T-helper 1 cell treated with Interleukin-12 subunit alpha and Interleukin-12 subunit beta and Interleukin-4 antibody, amounts not matched to agents 30 μg/mL and 1 μg/mL, for 36 hours (primary cell): ENCODE measurements around the gene FBXW8.

ENCODE experiments used
- H3K27ac Mint-ChIP-seq: one replicate; pipeline ENCODE4 v1.8.0; 2021; ENCODE audit warnings: mild to moderate bottlenecking, mixed read lengths
- H3K27me3 Mint-ChIP-seq: one replicate; pipeline ENCODE4 v1.8.0; 2021; ENCODE audit warnings: low read depth, mixed read lengths
- H3K36me3 Mint-ChIP-seq: one replicate; pipeline ENCODE4 v1.8.0; 2021; ENCODE audit warnings: low read depth, mixed read lengths
- H3K4me1 Mint-ChIP-seq: one replicate; pipeline ENCODE4 v1.8.0; 2021; ENCODE audit warnings: low read depth, mixed read lengths
- H3K4me3 Mint-ChIP-seq: one replicate; pipeline ENCODE4 v1.8.0; 2021; ENCODE audit warnings: mild to moderate bottlenecking, moderate library complexity, mixed read lengths
- H3K9me3 Mint-ChIP-seq: one replicate; pipeline ENCODE4 v1.8.0; 2021; ENCODE audit warnings: mixed read lengths

The FBXW8 gene

GRCh38 chr12:117032593-117033381 lies 122.0 kb downstream of the FBXW8 start:
- Mint-ChIP-seq H3K36me3 (peaks cover 3% of the 10 kb centered on the region), H3K4me3 (no peak overlapping the region), H3K27ac (no peak overlapping the region), H3K27me3 (no peaks in the 10 kb centered on the region), H3K9me3 (no peaks in the 10 kb centered on the region), H3K4me1 (no peaks in the 10 kb centered on the region)

- Mint-ChIP-seq H3K36me3 (peaks cover 3% of the 10 kb centered on the region), H3K27ac (no peak overlapping the region), H3K27me3 (no peaks in the 10 kb centered on the region), H3K9me3 (no peaks in the 10 kb centered on the region), H3K4me1 (no peaks in the 10 kb centered on the region), H3K4me3 (no peak overlapping the region)
Measured at GRCh38 chr12:117033382-117034221, 122.9 kb downstream of the FBXW8 start.

GRCh38 chr12:117034249-117034648 lies 123.5 kb downstream of the FBXW8 start:
- H3K9me3 Mint-ChIP-seq = no peaks in the 10 kb centered on the region
- peaks cover 3% of the 10 kb centered on the region for H3K36me3 Mint-ChIP-seq
- H3K4me1 Mint-ChIP-seq = no peaks in the 10 kb centered on the region
- H3K27ac Mint-ChIP-seq = no peak overlapping the region
- H3K27me3 Mint-ChIP-seq = no peaks in the 10 kb centered on the region
- H3K4me3 Mint-ChIP-seq = no peak overlapping the region

- Mint-ChIP-seq H3K36me3 (peaks cover 3% of the 10 kb centered on the region), H3K4me1 (no peaks in the 10 kb centered on the region), H3K27ac (no peak overlapping the region), H3K4me3 (no peak overlapping the region), H3K9me3 (no peaks in the 10 kb centered on the region), H3K27me3 (no peaks in the 10 kb centered on the region)
Measured at GRCh38 chr12:117034701-117035151, 124.0 kb downstream of the FBXW8 start.

GRCh38 chr12:117035287-117035686 lies 124.5 kb downstream of the FBXW8 start:
- no peaks in the 10 kb centered on the region for H3K4me1 Mint-ChIP-seq
- peaks cover 3% of the 10 kb centered on the region for H3K36me3 Mint-ChIP-seq
- no peak overlapping the region for H3K4me3 Mint-ChIP-seq
- H3K9me3 Mint-ChIP-seq = no peaks in the 10 kb centered on the region
- no peak overlapping the region for H3K27ac Mint-ChIP-seq
- H3K27me3 Mint-ChIP-seq = no peaks in the 10 kb centered on the region

- H3K9me3 Mint-ChIP-seq = no peaks in the 10 kb centered on the region
- no peak overlapping the region for H3K27ac Mint-ChIP-seq
- H3K27me3 Mint-ChIP-seq = no peaks in the 10 kb centered on the region
- peaks cover 3% of the 10 kb centered on the region for H3K36me3 Mint-ChIP-seq
- no peaks in the 10 kb centered on the region for H3K4me1 Mint-ChIP-seq
- H3K4me3 Mint-ChIP-seq = no peak overlapping the region
Measured at GRCh38 chr12:117036046-117036445, 125.3 kb downstream of the FBXW8 start.

- no peak overlapping the region for H3K4me3 Mint-ChIP-seq
- H3K4me1 Mint-ChIP-seq = no peaks in the 10 kb centered on the region
- H3K27ac Mint-ChIP-seq = no peak overlapping the region
- H3K9me3 Mint-ChIP-seq = no peaks in the 10 kb centered on the region
- no peaks in the 10 kb centered on the region for H3K27me3 Mint-ChIP-seq
- H3K36me3 Mint-ChIP-seq = peaks cover 3% of the 10 kb centered on the region
Measured at GRCh38 chr12:117036547-117036946, 125.8 kb downstream of the FBXW8 start.

- Mint-ChIP-seq H3K9me3 (no peaks in the 10 kb centered on the region), H3K27me3 (no peaks in the 10 kb centered on the region), H3K4me1 (no peaks in the 10 kb centered on the region), H3K4me3 (no peak overlapping the region), H3K27ac (no peak overlapping the region), H3K36me3 (peaks cover 3% of the 10 kb centered on the region)
Measured at GRCh38 chr12:117037289-117038022, 126.7 kb downstream of the FBXW8 start.

GRCh38 chr12:117038023-117038680 lies 127.4 kb downstream of the FBXW8 start:
- no peak overlapping the region for H3K27ac Mint-ChIP-seq

GRCh38 chr12:117038919-117039318 lies 128.2 kb downstream of the FBXW8 start:
- H3K27ac Mint-ChIP-seq = no peak overlapping the region
- H3K36me3 Mint-ChIP-seq = peaks cover 3% of the 10 kb centered on the region
- no peaks in the 10 kb centered on the region for H3K27me3 Mint-ChIP-seq
- H3K4me3 Mint-ChIP-seq = no peak overlapping the region
- no peaks in the 10 kb centered on the region for H3K9me3 Mint-ChIP-seq
- no peaks in the 10 kb centered on the region for H3K4me1 Mint-ChIP-seq

More at GRCh38 chr12:117038023-117038680, 127.4 kb downstream of the FBXW8 start:
- H3K36me3 Mint-ChIP-seq = peaks cover 3% of the 10 kb centered on the region
- no peak overlapping the region for H3K4me3 Mint-ChIP-seq
- H3K9me3 Mint-ChIP-seq = no peaks in the 10 kb centered on the region
- no peaks in the 10 kb centered on the region for H3K4me1 Mint-ChIP-seq
- H3K27me3 Mint-ChIP-seq = no peaks in the 10 kb centered on the region

- H3K4me3 Mint-ChIP-seq = no peak overlapping the region
Measured at GRCh38 chr12:117039891-117040309, 129.2 kb downstream of the FBXW8 start.

GRCh38 chr12:117040496-117040895 lies 129.7 kb downstream of the FBXW8 start:
- Mint-ChIP-seq H3K27me3 (no peaks in the 10 kb centered on the region), H3K4me3 (no peak overlapping the region), H3K9me3 (no peaks in the 10 kb centered on the region), H3K27ac (no peak overlapping the region), H3K36me3 (no peaks in the 10 kb centered on the region), H3K4me1 (no peaks in the 10 kb centered on the region)

More at GRCh38 chr12:117039891-117040309, 129.2 kb downstream of the FBXW8 start:
- Mint-ChIP-seq H3K36me3 (no peaks in the 10 kb centered on the region), H3K4me1 (no peaks in the 10 kb centered on the region), H3K27me3 (no peaks in the 10 kb centered on the region), H3K9me3 (no peaks in the 10 kb centered on the region), H3K27ac (no peak overlapping the region)

GRCh38 chr12:117041798-117042170 lies 131.0 kb downstream of the FBXW8 start:
- no peaks in the 10 kb centered on the region for H3K9me3 Mint-ChIP-seq
- H3K27me3 Mint-ChIP-seq = no peaks in the 10 kb centered on the region
- H3K27ac Mint-ChIP-seq = no peak overlapping the region
- no peak overlapping the region for H3K4me3 Mint-ChIP-seq
- H3K4me1 Mint-ChIP-seq = no peaks in the 10 kb centered on the region
- no peaks in the 10 kb centered on the region for H3K36me3 Mint-ChIP-seq
